Stomach smooth muscle (tissue), 2 donors: ENCODE measurements around the gene KRTAP3-1.
"Not testable (repeated sequence)": the region's sequence is repeated elsewhere in the genome, so short reads cannot be mapped to it uniquely, and the experiment has no call there.

Experiments
- H3K27ac ChIP-seq: one replicate; pipeline ENCODE4 v1.7.0; 2013; ENCODE audit warnings: mild to moderate bottlenecking, low read length, inconsistent platforms
- H3K27me3 ChIP-seq, 2 donors: one replicate each; pipeline ENCODE4 v1.7.0; 2013; ENCODE audit warnings: low read length in 2 of 2; ENCODE audit not compliant: insufficient read depth in 2 of 2, control insufficient read depth in 1 of 2
- H3K36me3 ChIP-seq, 2 donors: one replicate each; pipeline ENCODE4 v1.7.0; 2013; ENCODE audit warnings: low read length in 2 of 2; ENCODE audit not compliant: control insufficient read depth in 2 of 2, insufficient read depth in 2 of 2
- H3K4me1 ChIP-seq: one replicate; pipeline ENCODE4 v1.7.0; 2013; ENCODE audit warnings: low read length; ENCODE audit not compliant: control insufficient read depth, insufficient read depth
- H3K4me3 ChIP-seq, 2 donors: one replicate each; pipeline ENCODE4 v1.7.0; 2013; ENCODE audit warnings: low read length in 2 of 2
- H3K9ac ChIP-seq, 2 donors: one replicate each; pipeline ENCODE4 v1.7.0; 2013; ENCODE audit warnings: low read length in 2 of 2, mild to moderate bottlenecking in 1 of 2
- H3K9me3 ChIP-seq, 2 donors: one replicate each; pipeline ENCODE4 v1.7.0; 2013; ENCODE audit warnings: low read length in 2 of 2; ENCODE audit not compliant: control insufficient read depth in 2 of 2
- donor health status: healthy.
- donor health status: Pancreatic carcinoma.

Gene KRTAP3-1

GRCh38 chr17:41013606-41014005 is 4.7 kb upstream of the KRTAP3-1 start:
- Histone ChIP-seq H3K9me3 (no peaks in the 10 kb centered on the region), H3K27ac (no peak overlapping the region)

GRCh38 chr17:41013181-41013580 is 4.3 kb upstream of the KRTAP3-1 start:
- Histone ChIP-seq H3K27me3 (peaks cover 0 to 3% of the 10 kb centered on the region in 2 donors), H3K36me3 (no peaks in the 10 kb centered on the region), H3K4me3 (no peak overlapping the region), H3K9me3 (no peaks in the 10 kb centered on the region), H3K27ac (no peak overlapping the region), H3K4me1 (no peaks in the 10 kb centered on the region), H3K9ac (no peak overlapping the region)

More at GRCh38 chr17:41013606-41014005, 4.7 kb upstream of the KRTAP3-1 start:
- Histone ChIP-seq H3K36me3 (no peaks in the 10 kb centered on the region), H3K4me1 (no peaks in the 10 kb centered on the region), H3K9ac (no peak overlapping the region), H3K27me3 (peaks cover 0 to 3% of the 10 kb centered on the region in 2 donors), H3K4me3 (no peak overlapping the region)

DNA sequence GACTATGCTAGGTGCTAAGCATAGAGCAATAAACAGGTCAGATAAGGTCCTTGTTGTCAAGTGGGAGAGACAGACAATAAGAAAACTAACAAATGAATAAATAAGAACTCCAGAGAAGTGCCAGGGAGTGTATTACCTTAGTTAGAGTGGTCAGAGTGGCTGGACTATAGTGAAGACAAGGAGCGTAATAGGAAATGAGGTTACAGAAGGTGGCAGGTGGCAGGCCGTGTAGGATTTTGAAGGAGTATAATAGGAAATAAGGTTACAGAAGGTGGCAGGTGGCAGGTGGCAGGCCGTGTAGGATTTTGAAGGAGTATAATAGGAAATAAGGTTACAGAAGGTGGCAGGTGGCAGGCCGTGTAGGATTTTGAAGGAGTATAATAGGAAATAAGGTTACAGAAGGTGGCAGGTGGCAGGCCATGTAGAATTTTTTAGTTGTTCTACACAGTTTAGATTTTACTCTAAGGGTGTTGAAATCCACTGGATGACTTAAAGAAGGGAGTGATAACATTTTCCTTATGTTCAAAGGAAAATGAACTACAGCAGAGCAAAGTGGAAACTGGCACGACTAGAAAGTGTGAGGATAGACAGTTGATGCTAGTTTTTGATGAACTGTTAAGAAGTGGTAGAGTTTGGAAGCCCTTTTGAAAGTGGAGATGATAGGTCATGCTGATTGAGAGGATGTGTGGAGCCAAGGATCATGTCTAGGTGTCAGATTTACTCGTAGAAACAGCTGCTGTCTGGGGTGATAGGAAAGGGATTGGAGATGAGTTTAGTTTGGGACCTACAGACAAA is 3.6 kb upstream of the KRTAP3-1 start:
- no peaks in the 10 kb centered on the region for H3K36me3 ChIP-seq
- no peaks in the 10 kb centered on the region for H3K9me3 ChIP-seq
- no peak overlapping the region for H3K9ac ChIP-seq
- no peak overlapping the region for H3K4me3 ChIP-seq
- H3K27ac ChIP-seq: no peak overlapping the region
- H3K4me1 ChIP-seq: no peaks in the 10 kb centered on the region
- H3K27me3 ChIP-seq: peaks cover 0 to 3% of the 10 kb centered on the region in 2 donors

DNA sequence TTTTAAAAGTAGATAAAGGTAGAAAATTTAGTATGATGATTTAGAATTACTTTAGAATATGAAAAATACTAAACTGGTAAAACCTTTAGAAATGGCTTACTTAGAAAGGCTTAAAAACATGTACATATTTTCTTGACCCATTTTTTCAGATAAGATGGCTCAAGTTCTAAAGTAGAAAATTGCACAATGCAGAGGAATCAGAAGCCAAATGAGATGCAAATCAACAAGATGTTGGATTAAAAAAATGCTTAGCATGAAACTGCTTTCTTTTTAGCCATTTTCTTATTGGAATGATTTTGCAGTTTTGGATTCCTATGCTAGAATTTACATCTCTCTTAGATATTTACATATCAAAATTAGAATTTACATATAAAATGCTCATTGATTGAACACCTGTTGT is 1.5 kb upstream of the KRTAP3-1 start:
- Histone ChIP-seq H3K36me3 (no peaks in the 10 kb centered on the region), H3K9me3 (no peaks in the 10 kb centered on the region), H3K4me3 (no peak overlapping the region), H3K4me1 (no peaks in the 10 kb centered on the region), H3K27ac (no peak overlapping the region), H3K27me3 (no peaks in the 10 kb centered on the region), H3K9ac (no peak overlapping the region)

DNA sequence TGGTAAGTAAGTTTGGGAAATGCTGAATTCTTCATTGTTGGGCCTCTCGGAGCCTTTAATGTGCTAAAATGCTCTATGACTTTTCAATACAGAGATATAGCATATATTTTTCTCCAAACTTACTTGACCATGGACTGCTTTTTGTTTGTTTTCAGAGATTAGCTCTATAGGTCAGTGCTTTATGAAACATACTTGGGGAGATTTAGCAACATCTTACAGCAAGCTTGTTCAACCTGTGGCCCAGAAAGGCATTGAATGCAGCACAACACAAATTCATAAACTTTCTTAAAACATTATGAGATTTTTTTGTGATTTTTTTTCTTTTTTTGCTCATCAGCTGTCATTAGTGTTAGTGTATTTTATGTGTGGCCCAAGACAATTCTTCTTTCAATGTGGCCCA is 1.0 kb upstream of the KRTAP3-1 start:
- Histone ChIP-seq H3K27ac (no peak overlapping the region), H3K9me3 (no peaks in the 10 kb centered on the region), H3K9ac (no peak overlapping the region), H3K4me1 (no peaks in the 10 kb centered on the region), H3K4me3 (no peak overlapping the region), H3K36me3 (no peaks in the 10 kb centered on the region), H3K27me3 (no peaks in the 10 kb centered on the region)

DNA sequence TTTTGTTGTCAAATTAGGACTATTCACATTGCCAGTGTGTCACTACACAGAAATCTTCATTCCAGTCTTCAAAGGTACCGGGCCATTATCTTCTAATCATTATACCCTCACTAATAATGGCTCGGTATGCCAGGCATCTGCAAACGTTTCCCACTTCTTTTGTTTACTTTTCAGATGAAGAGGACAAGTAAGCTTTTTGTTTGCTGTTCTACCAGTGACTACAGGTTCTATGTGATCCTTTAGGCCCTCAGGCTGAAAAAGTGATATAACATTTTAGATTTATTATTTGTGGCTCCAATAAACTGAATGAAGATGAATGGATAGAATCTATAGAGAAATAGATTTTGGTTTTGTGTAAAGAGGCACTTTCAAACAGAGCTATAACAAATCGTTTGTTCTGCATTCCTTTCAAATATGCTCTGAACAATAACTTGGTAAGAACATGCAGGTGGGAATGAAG is 403 bp upstream of the KRTAP3-1 start:
- Histone ChIP-seq H3K36me3 (no peaks in the 10 kb centered on the region), H3K27me3 (no peaks in the 10 kb centered on the region), H3K4me3 (no peak overlapping the region), H3K9me3 (no peaks in the 10 kb centered on the region), H3K9ac (no peak overlapping the region), H3K27ac (no peak overlapping the region), H3K4me1 (no peaks in the 10 kb centered on the region)

DNA sequence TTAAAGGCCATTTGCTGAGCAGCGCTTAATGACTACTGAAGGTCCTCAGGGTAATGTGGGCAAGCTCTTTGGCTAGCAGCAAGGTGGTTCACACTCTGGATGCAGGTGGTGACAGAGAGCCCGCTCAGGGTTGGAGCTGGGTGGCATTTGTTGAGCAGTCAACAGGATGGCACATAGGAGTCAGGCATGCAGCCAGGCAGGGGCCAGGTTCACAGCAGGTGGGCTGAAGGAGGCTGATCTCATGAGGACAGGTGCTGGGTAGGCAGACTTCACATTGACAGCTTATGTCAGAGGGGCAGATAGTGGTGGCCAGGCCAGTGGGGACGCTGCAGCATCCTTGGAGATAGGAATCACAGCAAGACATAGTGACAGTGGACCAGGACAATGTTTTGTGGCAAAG is 4.5 kb downstream of the KRTAP3-1 start:
- H3K27me3 ChIP-seq: no peaks in the 10 kb centered on the region
- H3K9me3 ChIP-seq: no peaks in the 10 kb centered on the region
- H3K27ac ChIP-seq: no peak overlapping the region
- no peak overlapping the region for H3K9ac ChIP-seq
- H3K4me3 ChIP-seq: no peak overlapping the region
- H3K36me3 ChIP-seq: no peaks in the 10 kb centered on the region
- no peaks in the 10 kb centered on the region for H3K4me1 ChIP-seq

DNA sequence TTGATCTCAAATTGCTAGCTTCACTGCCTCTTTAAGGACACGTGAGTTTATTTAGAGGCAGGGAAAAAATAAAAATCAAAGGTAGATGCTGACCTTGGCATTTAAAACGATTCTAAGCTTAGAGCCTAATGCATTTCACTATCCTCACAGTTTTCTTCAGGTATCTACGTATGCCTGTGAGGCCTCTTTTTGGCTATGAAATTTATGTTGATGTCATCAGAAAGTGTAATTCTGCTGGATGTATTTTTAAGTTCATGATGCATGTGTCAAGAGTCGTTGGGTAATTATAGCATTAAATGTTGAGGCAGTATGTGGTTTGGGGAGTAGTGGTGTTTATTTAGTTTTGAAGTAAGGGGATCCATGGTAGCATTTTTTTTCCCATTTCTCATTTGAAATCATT is 5.0 kb downstream of the KRTAP3-1 start:
- no peaks in the 10 kb centered on the region for H3K36me3 ChIP-seq
- H3K9me3 ChIP-seq: no peaks in the 10 kb centered on the region
- H3K27ac ChIP-seq: no peak overlapping the region
- no peaks in the 10 kb centered on the region for H3K4me1 ChIP-seq
- no peak overlapping the region for H3K9ac ChIP-seq
- no peak overlapping the region for H3K4me3 ChIP-seq
- H3K27me3 ChIP-seq: no peaks in the 10 kb centered on the region

GRCh38 chr17:41002814-41003213 is 6.1 kb downstream of the KRTAP3-1 start:
- Histone ChIP-seq H3K9me3 (no peaks in the 10 kb centered on the region), H3K27me3 (no peaks in the 10 kb centered on the region), H3K36me3 (no peaks in the 10 kb centered on the region), H3K4me3 (no peak overlapping the region), H3K9ac (no peak overlapping the region), H3K27ac (no peak overlapping the region), H3K4me1 (no peaks in the 10 kb centered on the region)

DNA sequence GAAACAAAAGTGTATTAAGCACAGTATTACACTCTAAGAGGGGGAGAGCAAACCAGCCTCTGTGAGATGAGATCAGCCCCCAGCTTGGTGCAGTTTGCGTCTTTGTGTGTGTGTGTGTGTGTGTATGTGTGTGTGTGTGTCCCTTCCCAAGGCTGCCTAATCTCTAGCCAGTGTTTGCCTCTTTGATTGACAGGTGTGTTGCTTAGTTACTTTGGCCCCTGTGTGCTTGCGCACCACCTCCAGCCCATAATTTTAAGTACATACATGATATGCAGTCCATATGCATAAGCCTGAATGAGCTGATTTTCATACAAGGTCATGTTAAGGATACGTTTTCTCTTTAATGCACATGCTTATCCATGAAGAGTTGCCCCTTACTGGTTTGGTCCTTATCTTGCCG is 7.1 kb downstream of the KRTAP3-1 start:
- no peak overlapping the region for H3K4me3 ChIP-seq
- no peak overlapping the region for H3K27ac ChIP-seq
- no peaks in the 10 kb centered on the region for H3K9me3 ChIP-seq
- no peaks in the 10 kb centered on the region for H3K36me3 ChIP-seq
- H3K9ac ChIP-seq: no peak overlapping the region
- H3K4me1 ChIP-seq: no peaks in the 10 kb centered on the region
- H3K27me3 ChIP-seq: no peaks in the 10 kb centered on the region

- H3K36me3 ChIP-seq, H3K4me3 ChIP-seq, H3K9me3 ChIP-seq, H3K27ac ChIP-seq, H3K4me1 ChIP-seq, H3K9ac ChIP-seq, H3K27me3 ChIP-seq: not testable (repeated sequence)
Observed at GRCh38 chr17:40999563-40999962, 9.4 kb downstream of the KRTAP3-1 start, which contains the start of gene KRTAP3-2. KRTAP3-2 (minus strand) TSS chr17:40999906; CDS start chr17:40999853, 53 bp downstream.
